H9 (cell line): Measurements from ENCODE around the gene ZNF81. TPM values are rescaled to one million over a fixed set of nuclear protein-coding genes. Genes with fewer than 3 reads are reported as not detected.

Experiments used
- DNase-seq: peaks from one replicate; pipeline ENCODE4 v3.0.0-alpha.2; 2017
- H2AFZ ChIP-seq: one replicate; pipeline ENCODE4 v1.6.1; 2013; ENCODE audit warnings: mild to moderate bottlenecking, low read length, control low read depth, moderate library complexity
- H2AK5ac ChIP-seq: 2 replicates; pipeline ENCODE4 v1.6.1; 2013; ENCODE audit warnings: low read length, control low read depth, mixed read lengths; ENCODE audit not compliant: insufficient read length
- H2BK120ac ChIP-seq: one replicate; pipeline ENCODE4 v1.6.1; 2013; ENCODE audit warnings: low read depth, mild to moderate bottlenecking, low read length, control low read depth, inconsistent platforms; ENCODE audit not compliant: poor library complexity, severe bottlenecking
- H2BK12ac ChIP-seq: 2 replicates; pipeline ENCODE4 v1.6.1; 2013; ENCODE audit warnings: low read length, control low read depth, mixed read lengths, low read depth; ENCODE audit not compliant: insufficient read length
- H2BK15ac ChIP-seq: 2 replicates; pipeline ENCODE4 v1.6.1; 2013; ENCODE audit warnings: low read depth, low read length, control low read depth
- H2BK20ac ChIP-seq: one replicate; pipeline ENCODE4 v1.6.1; 2013; ENCODE audit warnings: low read depth, mild to moderate bottlenecking, low read length, control low read depth, inconsistent platforms; ENCODE audit not compliant: poor library complexity, severe bottlenecking
- H2BK5ac ChIP-seq: 2 replicates; pipeline ENCODE4 v1.6.1; 2013; ENCODE audit warnings: low read length, control low read depth, mixed read lengths; ENCODE audit not compliant: insufficient read length
- H3K14ac ChIP-seq: 2 replicates; pipeline ENCODE4 v1.6.1; 2013; ENCODE audit warnings: low read length, control low read depth; ENCODE audit not compliant: insufficient read depth
- H3K18ac ChIP-seq: 2 replicates; pipeline ENCODE4 v1.6.1; 2013; ENCODE audit warnings: low read depth, mild to moderate bottlenecking, mixed read lengths, low read length, control low read depth; ENCODE audit not compliant: insufficient read length
- H3K23ac ChIP-seq: 2 replicates; pipeline ENCODE4 v1.6.1; 2013; ENCODE audit warnings: low read length, control low read depth, mixed read lengths, low read depth; ENCODE audit not compliant: insufficient read length
- H3K23me2 ChIP-seq: 2 replicates; pipeline ENCODE4 v1.6.1; 2013; ENCODE audit warnings: low read depth, mild to moderate bottlenecking, mixed read lengths, low read length, control low read depth; ENCODE audit not compliant: insufficient read length, poor library complexity, severe bottlenecking
- H3K27ac ChIP-seq: 2 replicates; pipeline ENCODE4 v1.5.1; 2013; ENCODE audit warnings: low read length, control low read depth, mixed read lengths, low read depth; ENCODE audit not compliant: insufficient read length
- H3K27me3 ChIP-seq: 2 replicates; pipeline ENCODE4 v1.6.1; 2013; ENCODE audit warnings: low read length, control low read depth, inconsistent platforms; ENCODE audit not compliant: insufficient read depth
- H3K4ac ChIP-seq: 2 replicates; pipeline ENCODE4 v1.6.1; 2013; ENCODE audit warnings: low read depth, mild to moderate bottlenecking, control low read depth, inconsistent platforms, low read length, moderate library complexity
- H3K4me1 ChIP-seq: 2 replicates; pipeline ENCODE4 v1.6.1; 2013; ENCODE audit warnings: low read length, control low read depth, inconsistent platforms; ENCODE audit not compliant: insufficient read depth
- H3K4me2 ChIP-seq: 2 replicates; pipeline ENCODE4 v1.6.1; 2013; ENCODE audit warnings: low read length, control low read depth, mixed read lengths; ENCODE audit not compliant: insufficient read length, insufficient read depth
- H3K56ac ChIP-seq: 2 replicates; pipeline ENCODE4 v1.6.1; 2013; ENCODE audit warnings: low read depth, mild to moderate bottlenecking, mixed read lengths, low read length, control low read depth; ENCODE audit not compliant: insufficient read length
- H3K79me1 ChIP-seq: 2 replicates; pipeline ENCODE4 v1.6.1; 2013; ENCODE audit warnings: low read depth, mild to moderate bottlenecking, moderate library complexity, low read length, control low read depth, inconsistent platforms; ENCODE audit not compliant: insufficient read depth, poor library complexity, severe bottlenecking
- H3K79me2 ChIP-seq: 2 replicates; pipeline ENCODE4 v1.6.1; 2013; ENCODE audit warnings: low read length, control low read depth, inconsistent platforms; ENCODE audit not compliant: insufficient read depth
- H3K9ac ChIP-seq: 2 replicates; pipeline ENCODE4 v1.6.1; 2013; ENCODE audit warnings: low read length, control low read depth, mixed read lengths; ENCODE audit not compliant: insufficient read length; ENCODE audit errors: extremely low read depth
- H3K9me3 ChIP-seq: one replicate; pipeline ENCODE4 v1.6.1; 2013; ENCODE audit warnings: low read depth, low read length, inconsistent platforms; ENCODE audit not compliant: control insufficient read depth
- H3T11ph ChIP-seq: one replicate; pipeline ENCODE4 v1.6.1; 2013; ENCODE audit warnings: mild to moderate bottlenecking, low read length, control low read depth, inconsistent platforms
- H4K20me1 ChIP-seq: one replicate; pipeline ENCODE4 v1.6.1; 2013; ENCODE audit not compliant: control insufficient read depth, insufficient read length, insufficient read depth
- H4K5ac ChIP-seq: 2 replicates; pipeline ENCODE4 v1.6.1; 2013; ENCODE audit warnings: low read depth, mild to moderate bottlenecking, mixed read lengths, low read length, control low read depth; ENCODE audit not compliant: insufficient read length
- H4K8ac ChIP-seq: replicated peaks from 2 replicates; pipeline ENCODE4 v1.6.1; 2013; ENCODE audit warnings: low read length, control low read depth, mixed read lengths, low read depth; ENCODE audit not compliant: insufficient read length
- H4K91ac ChIP-seq: 2 replicates; pipeline ENCODE4 v1.6.1; 2013; ENCODE audit warnings: low read depth, mild to moderate bottlenecking, moderate library complexity, mixed read lengths, low read length, control low read depth; ENCODE audit not compliant: insufficient read length
- H3K27ac Mint-ChIP-seq, 3 experiments: 2 replicates in 2 of 3; 3 replicates in 1 of 3; pipeline ENCODE4 v1.8.0; 2020 to 2021; ENCODE audit warnings: mixed read lengths in 3 of 3, mild to moderate bottlenecking in 1 of 3, moderate library complexity in 1 of 3
- H3K27me3 Mint-ChIP-seq: 2 replicates; pipeline ENCODE4 v1.8.0; 2021; ENCODE audit warnings: low read depth, mild to moderate bottlenecking, moderate library complexity, mixed read lengths
- H3K36me3 Mint-ChIP-seq, 3 experiments: 2 replicates in 2 of 3; 3 replicates in 1 of 3; pipeline ENCODE4 v1.8.0; 2020 to 2021; ENCODE audit warnings: low read depth in 3 of 3, mixed read lengths in 3 of 3; ENCODE audit not compliant: insufficient read depth in 1 of 3
- H3K4me1 Mint-ChIP-seq, 2 experiments: 2 replicates each; pipeline ENCODE4 v1.8.0; 2020; ENCODE audit warnings: mixed read lengths in 2 of 2
- H3K4me3 Mint-ChIP-seq, 2 experiments: 2 replicates in 1 of 2; 3 replicates in 1 of 2; pipeline ENCODE4 v1.8.0; 2020 to 2021; ENCODE audit warnings: mild to moderate bottlenecking in 2 of 2, mixed read lengths in 2 of 2, moderate library complexity in 1 of 2
- H3K9me3 Mint-ChIP-seq, 2 experiments: 2 replicates in 1 of 2; 3 replicates in 1 of 2; pipeline ENCODE4 v1.8.0; 2020; ENCODE audit warnings: mild to moderate bottlenecking in 2 of 2, mixed read lengths in 2 of 2, moderate library complexity in 1 of 2
- WGBS: extraction: QIAGEN DNeasy Blood & Tissue Kit; methylation state at CpG from one replicate; pipeline ENCODE4 v1.1.7; 2013; ENCODE audit warnings: missing lambda C conversion rate, low lambda C conversion rate, mixed read lengths; ENCODE audit not compliant: insufficient read length; ENCODE audit errors: extremely low coverage; 5-methylcytosine and 5-hydroxymethylcytosine counted together
- total RNA-seq: library from RNA; stranded (reverse); gene quantifications from 2 replicates; pipeline ENCODE4 v1.2.1, GENCODE V29; 2021
- TF ChIP-seq, protein P1 (sequence below): fragments of 200-600 bp; sonication (generic); conservative IDR thresholded peaks from 3 replicates; pipeline ENCODE4 v1.8.0; 2021; ENCODE audit warnings: antibody characterized with exemption, mild to moderate bottlenecking

The ZNF81 gene
- total RNA-seq, 1 experiment from 2014 or later = 11.0 TPM

DNA sequence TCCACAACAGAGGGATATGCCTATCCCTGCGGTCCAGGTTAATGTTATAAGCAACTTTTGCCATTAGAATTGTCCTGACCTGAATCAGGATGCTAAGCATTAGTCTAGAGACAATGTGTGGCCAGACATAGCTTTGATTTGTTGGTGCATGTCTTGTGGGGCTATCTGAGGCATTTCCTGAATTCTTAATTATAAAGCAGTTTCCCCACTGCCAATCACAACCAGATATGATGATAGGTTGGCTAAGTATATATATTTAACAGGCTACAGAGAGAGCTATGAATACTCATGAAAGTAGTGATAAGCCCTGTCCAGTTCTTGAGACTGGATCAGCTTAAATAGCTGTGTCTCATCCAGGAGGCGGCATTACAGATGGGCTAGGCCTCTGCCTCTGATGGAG is 37.8 kb upstream of the ZNF81 start:
- H3T11ph ChIP-seq = no peak overlapping the region
- no peak overlapping the region for H2AK5ac ChIP-seq
- no peaks in the 10 kb centered on the region for H4K20me1 ChIP-seq
- no peaks in the 10 kb centered on the region for H3K23me2 ChIP-seq
- Mint-ChIP-seq H3K4me3 (no peak overlapping the region), H3K27me3 (no peaks in the 10 kb centered on the region), H3K4me1 (peaks cover 4 to 6% of the 10 kb centered on the region in 2 experiments; a peak in 2 of 4 replicates), H3K36me3 (peaks cover 2 to 5% (median 5%) of the 10 kb centered on the region in 3 experiments; a peak in 4 of 7 replicates), H3K9me3 (peaks cover 43 to 49% of the 10 kb centered on the region in 2 experiments), H3K27ac (no peak overlapping the region)
- no peak overlapping the region for H3K23ac ChIP-seq
- TF ChIP-seq, protein P1, sequence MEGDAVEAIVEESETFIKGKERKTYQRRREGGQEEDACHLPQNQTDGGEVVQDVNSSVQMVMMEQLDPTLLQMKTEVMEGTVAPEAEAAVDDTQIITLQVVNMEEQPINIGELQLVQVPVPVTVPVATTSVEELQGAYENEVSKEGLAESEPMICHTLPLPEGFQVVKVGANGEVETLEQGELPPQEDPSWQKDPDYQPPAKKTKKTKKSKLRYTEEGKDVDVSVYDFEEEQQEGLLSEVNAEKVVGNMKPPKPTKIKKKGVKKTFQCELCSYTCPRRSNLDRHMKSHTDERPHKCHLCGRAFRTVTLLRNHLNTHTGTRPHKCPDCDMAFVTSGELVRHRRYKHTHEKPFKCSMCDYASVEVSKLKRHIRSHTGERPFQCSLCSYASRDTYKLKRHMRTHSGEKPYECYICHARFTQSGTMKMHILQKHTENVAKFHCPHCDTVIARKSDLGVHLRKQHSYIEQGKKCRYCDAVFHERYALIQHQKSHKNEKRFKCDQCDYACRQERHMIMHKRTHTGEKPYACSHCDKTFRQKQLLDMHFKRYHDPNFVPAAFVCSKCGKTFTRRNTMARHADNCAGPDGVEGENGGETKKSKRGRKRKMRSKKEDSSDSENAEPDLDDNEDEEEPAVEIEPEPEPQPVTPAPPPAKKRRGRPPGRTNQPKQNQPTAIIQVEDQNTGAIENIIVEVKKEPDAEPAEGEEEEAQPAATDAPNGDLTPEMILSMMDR = no peak
- H3K18ac ChIP-seq = no peak overlapping the region
- no peak overlapping the region for H3K27ac ChIP-seq
- no peak overlapping the region for H2AFZ ChIP-seq
- H3K79me2 ChIP-seq = no peaks in the 10 kb centered on the region
- no peak overlapping the region for H3K14ac ChIP-seq
- H3K27me3 ChIP-seq = no peaks in the 10 kb centered on the region
- H3K4me1 ChIP-seq = no peaks in the 10 kb centered on the region
- DNase-seq = no peak
- no peak overlapping the region for H3K56ac ChIP-seq
- no peak overlapping the region for H4K5ac ChIP-seq
- no peaks in the 10 kb centered on the region for H3K79me1 ChIP-seq
- no peak overlapping the region for H2BK15ac ChIP-seq
- no peak overlapping the region for H4K8ac ChIP-seq
- WGBS = no CpG with 5 or more reads among the region's 2 CpGs
- H4K91ac ChIP-seq = no peak overlapping the region
- no peak overlapping the region for H3K9ac ChIP-seq
- H2BK12ac ChIP-seq = no peak overlapping the region
- no peak overlapping the region for H3K4me2 ChIP-seq
- H2BK120ac ChIP-seq = no peak overlapping the region
- no peak overlapping the region for H3K4ac ChIP-seq
- H3K9me3 ChIP-seq = peaks cover 42% of the 10 kb centered on the region
- H2BK20ac ChIP-seq = no peak overlapping the region
- no peak overlapping the region for H2BK5ac ChIP-seq
